Peyer's patch (tissue), 4 donors: ENCODE measurements around the gene TTL.

Experiments
- POLR2A ChIP-seq, 2 donors: fragments of 450-650 bp; IDR thresholded peaks; one replicate each; pipeline ENCODE4 v1.5.1; 2017; ENCODE audit warnings: antibody characterized with exemption in 2 of 2, mild to moderate bottlenecking in 2 of 2, moderate library complexity in 2 of 2
- TF ChIP-seq, protein P1 (sequence below), 6 experiments: fragments of 450-650 bp in 4 of 6; fragments of 200-600 bp in 2 of 6; sonication (generic) in 1 of 6; IDR thresholded peaks; one replicate each; pipeline ENCODE4 v1.5.1; 2017 to 2019; ENCODE audit warnings: antibody characterized with exemption in 6 of 6, mild to moderate bottlenecking in 3 of 6, moderate library complexity in 1 of 6

DNA sequence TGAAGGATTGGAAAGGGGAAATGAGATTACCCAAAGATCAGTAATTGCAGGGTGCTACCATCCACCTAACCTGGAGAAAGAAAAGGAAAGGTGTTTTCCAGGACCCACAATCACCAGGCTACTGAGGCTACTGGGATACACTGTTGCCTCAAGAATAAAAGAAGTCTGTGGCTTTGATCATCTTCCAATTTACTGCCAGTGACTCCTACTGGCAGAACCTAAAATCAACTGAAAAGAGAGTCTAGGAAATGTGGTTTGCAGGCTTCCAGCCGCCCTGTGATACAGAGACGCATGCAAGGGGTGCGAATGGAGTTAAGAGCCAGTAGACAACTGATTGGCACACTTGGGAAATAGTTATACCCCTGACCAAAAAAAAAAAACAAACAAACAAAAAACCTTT is 16.6 kb upstream of the TTL start:
- no peak for TF ChIP-seq POLR2A (IDR thresholded peaks at IDR 0.05)
- TF ChIP-seq, protein P1, sequence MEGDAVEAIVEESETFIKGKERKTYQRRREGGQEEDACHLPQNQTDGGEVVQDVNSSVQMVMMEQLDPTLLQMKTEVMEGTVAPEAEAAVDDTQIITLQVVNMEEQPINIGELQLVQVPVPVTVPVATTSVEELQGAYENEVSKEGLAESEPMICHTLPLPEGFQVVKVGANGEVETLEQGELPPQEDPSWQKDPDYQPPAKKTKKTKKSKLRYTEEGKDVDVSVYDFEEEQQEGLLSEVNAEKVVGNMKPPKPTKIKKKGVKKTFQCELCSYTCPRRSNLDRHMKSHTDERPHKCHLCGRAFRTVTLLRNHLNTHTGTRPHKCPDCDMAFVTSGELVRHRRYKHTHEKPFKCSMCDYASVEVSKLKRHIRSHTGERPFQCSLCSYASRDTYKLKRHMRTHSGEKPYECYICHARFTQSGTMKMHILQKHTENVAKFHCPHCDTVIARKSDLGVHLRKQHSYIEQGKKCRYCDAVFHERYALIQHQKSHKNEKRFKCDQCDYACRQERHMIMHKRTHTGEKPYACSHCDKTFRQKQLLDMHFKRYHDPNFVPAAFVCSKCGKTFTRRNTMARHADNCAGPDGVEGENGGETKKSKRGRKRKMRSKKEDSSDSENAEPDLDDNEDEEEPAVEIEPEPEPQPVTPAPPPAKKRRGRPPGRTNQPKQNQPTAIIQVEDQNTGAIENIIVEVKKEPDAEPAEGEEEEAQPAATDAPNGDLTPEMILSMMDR (IDR thresholded peaks at IDR 0.05) = no peak
